IgD-negative memory B cell (primary cell): ENCODE results near the gene KRTAP4-8. TPM values are rescaled to one million over a fixed set of nuclear protein-coding genes. Genes with fewer than 3 reads are reported as not detected.
"Not testable (repeated sequence)": the region's sequence is repeated elsewhere in the genome, so short reads cannot be mapped to it uniquely, and the experiment has no call there.

Source experiments
- H3K27ac Mint-ChIP-seq, 3 donors: one replicate each; pipeline ENCODE4 v1.8.0; 2020 to 2022; ENCODE audit warnings: mild to moderate bottlenecking in 3 of 3, mixed read lengths in 3 of 3, moderate library complexity in 1 of 3
- H3K27me3 Mint-ChIP-seq: one replicate; pipeline ENCODE4 v1.8.0; 2021; ENCODE audit warnings: mixed read lengths
- H3K36me3 Mint-ChIP-seq: one replicate; pipeline ENCODE4 v1.8.0; 2020; ENCODE audit warnings: mild to moderate bottlenecking, mixed read lengths
- H3K4me1 Mint-ChIP-seq, 3 donors: one replicate each; pipeline ENCODE4 v1.8.0; 2020 to 2022; ENCODE audit warnings: mixed read lengths in 3 of 3, mild to moderate bottlenecking in 1 of 3
- H3K4me3 Mint-ChIP-seq, 4 donors: one replicate each; pipeline ENCODE4 v1.8.0; 2020 to 2022; ENCODE audit warnings: mild to moderate bottlenecking in 4 of 4, mixed read lengths in 4 of 4, moderate library complexity in 3 of 4
- H3K9me3 Mint-ChIP-seq, 3 donors: one replicate each; pipeline ENCODE4 v1.8.0; 2020 to 2021; ENCODE audit warnings: mixed read lengths in 3 of 3, mild to moderate bottlenecking in 1 of 3
- polyA plus RNA-seq: library from polyadenylated mRNA; unstranded; fragments of 300-500 nt; fragmentation: Illumina TruSeq; gene quantifications from one replicate; pipeline ENCODE4 v1.2.3, GENCODE V29; 2021

The KRTAP4-8 gene
- polyA plus RNA-seq, 1 donor from 2014 or later, result not detected

DNA sequence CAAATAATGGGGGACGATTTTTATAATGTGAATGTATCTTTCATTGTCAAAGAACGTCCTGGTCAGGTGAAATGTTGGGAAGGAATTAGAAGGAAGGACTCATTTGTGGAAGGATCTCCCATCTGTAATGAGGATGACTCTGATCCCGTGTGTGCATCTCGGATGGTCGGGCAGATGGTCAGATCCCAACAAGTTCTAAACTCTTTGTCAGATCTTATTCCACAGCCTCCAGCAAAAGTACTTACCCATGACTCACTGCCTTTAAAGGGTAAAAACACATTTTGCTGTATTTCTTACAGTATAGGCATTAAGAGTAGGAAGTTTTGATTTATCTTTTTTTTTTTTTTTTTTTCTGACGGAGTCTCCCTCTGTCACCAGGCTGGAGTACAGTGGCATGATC is 539 bp upstream of the KRTAP4-8 start:
- H3K27ac Mint-ChIP-seq, result no peak overlapping the region
- H3K4me1 Mint-ChIP-seq, result peaks cover 0 to 10% (median 9%) of the 10 kb centered on the region in 3 donors
- no peaks in the 10 kb centered on the region for H3K9me3 Mint-ChIP-seq
- no peaks in the 10 kb centered on the region for H3K36me3 Mint-ChIP-seq
- peaks cover 23% of the 10 kb centered on the region for H3K27me3 Mint-ChIP-seq
- no peak overlapping the region for H3K4me3 Mint-ChIP-seq

DNA sequence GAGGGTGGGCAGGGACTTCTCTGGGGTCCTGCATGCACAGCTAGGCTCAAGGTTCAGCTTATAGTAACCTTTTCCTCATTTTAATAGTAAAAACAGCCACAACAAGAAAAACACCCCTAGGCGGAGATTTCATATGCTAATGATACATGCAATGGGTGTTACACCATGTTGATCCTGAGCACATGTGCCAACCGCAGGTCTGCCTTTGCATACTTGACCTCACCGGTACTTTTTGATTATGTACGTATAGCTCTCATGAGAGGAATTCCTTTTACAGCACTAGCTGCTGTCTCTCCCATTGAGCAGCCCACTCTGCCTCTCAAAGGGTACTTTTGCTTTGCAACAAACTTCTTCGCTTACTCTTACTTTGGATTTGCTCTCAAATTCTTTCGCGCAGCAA is 1.9 kb downstream of the KRTAP4-8 start:
- Mint-ChIP-seq H3K27me3 (peaks cover 23% of the 10 kb centered on the region), H3K9me3 (peaks cover 0 to 3% (median 0%) of the 10 kb centered on the region in 3 donors), H3K4me3 (no peak overlapping the region), H3K27ac (peak overlapping the region in 1 of 3 donors; percentile 29), H3K4me1 (peaks cover 0 to 10% (median 9%) of the 10 kb centered on the region in 3 donors), H3K36me3 (no peaks in the 10 kb centered on the region)

DNA sequence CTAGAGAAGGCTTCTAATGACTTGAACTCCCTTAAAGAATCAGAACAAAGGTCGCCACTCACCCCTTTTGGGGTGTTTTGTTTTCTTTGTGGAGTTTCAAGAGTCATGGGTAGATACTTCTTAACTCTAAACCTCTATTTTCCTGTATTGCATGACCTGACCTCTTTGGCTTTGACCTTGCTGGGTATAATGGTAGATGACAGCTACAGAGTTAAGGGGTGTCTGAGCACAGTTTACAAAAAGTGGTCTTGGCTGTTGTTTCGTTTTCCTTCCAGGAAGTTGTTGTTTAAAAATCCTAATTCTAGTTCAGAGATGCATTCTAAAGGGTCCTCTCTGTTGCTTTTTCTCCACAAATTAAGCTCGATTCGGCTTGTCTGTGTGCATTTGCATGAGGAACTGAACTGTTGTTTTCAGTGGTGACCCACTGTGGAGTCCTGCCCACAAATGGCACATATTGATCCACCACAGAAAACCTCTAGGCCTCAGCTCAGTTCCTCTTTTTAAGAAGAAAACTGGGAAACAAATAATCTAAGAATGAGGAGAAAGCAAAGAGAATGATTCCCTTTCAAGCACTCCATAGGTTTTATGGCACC is 9.1 kb downstream of the KRTAP4-8 start:
- H3K27ac Mint-ChIP-seq, H3K4me1 Mint-ChIP-seq, H3K36me3 Mint-ChIP-seq, H3K4me3 Mint-ChIP-seq, H3K9me3 Mint-ChIP-seq: not testable (repeated sequence)
- H3K27me3 Mint-ChIP-seq, result peaks cover 14% of the 10 kb centered on the region

DNA sequence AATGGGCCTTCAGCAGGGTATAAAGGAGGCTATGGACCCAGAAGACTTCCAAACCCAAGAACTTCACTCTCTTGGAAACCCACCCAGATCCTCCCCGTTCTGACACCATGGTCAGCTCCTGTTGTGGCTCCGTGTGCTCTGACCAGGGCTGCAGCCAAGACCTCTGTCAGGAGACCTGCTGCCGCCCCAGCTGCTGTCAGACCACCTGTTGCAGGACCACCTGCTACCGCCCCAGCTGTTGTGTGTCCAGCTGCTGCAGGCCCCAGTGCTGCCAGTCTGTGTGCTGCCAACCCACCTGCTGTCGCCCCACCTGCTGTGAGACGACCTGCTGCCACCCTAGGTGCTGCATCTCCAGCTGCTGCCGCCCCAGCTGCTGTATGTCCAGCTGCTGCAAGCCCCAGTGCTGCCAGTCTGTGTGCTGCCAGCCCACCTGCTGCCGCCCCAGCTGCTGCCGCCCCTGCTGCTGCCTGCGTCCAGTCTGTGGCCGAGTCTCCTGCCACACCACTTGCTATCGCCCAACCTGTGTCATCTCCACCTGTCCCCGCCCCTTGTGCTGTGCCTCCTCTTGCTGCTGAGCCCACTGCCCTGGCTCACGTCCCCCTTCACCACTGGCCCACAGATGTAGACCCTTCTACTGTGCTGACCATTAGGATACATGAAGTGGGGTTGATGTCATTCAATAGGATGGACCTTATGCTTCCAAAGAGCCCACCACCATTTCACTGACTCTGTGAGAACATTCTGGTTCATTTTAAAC is 13.7 kb downstream of the KRTAP4-8 start, which contains the start of gene KRTAP4-7:
TSS of gene KRTAP4-7 (plus strand) at position 51 of the 757 bp plus-strand sequence. CDS start at position 108, 57 bp downstream.
- peaks cover 16% of the 10 kb centered on the region for H3K27me3 Mint-ChIP-seq
- H3K36me3 Mint-ChIP-seq, H3K4me1 Mint-ChIP-seq, H3K9me3 Mint-ChIP-seq, H3K4me3 Mint-ChIP-seq: not testable (repeated sequence)
- peak within 1 kb of the TSS in 1 of 3 donors; percentile 6 for H3K27ac Mint-ChIP-seq

- H3K4me1 Mint-ChIP-seq, H3K9me3 Mint-ChIP-seq, H3K36me3 Mint-ChIP-seq, H3K27ac Mint-ChIP-seq, H3K4me3 Mint-ChIP-seq: not testable (repeated sequence)
- peaks cover 17% of the 10 kb centered on the region for H3K27me3 Mint-ChIP-seq
Observed at GRCh38 chr17:41083427-41083826, 14.5 kb downstream of the KRTAP4-8 start.

- H3K9me3 Mint-ChIP-seq, result peaks cover 0 to 5% (median 0%) of the 10 kb centered on the region in 3 donors
- no peak overlapping the region for H3K4me3 Mint-ChIP-seq
- no peaks in the 10 kb centered on the region for H3K4me1 Mint-ChIP-seq
- no peak overlapping the region for H3K27ac Mint-ChIP-seq
- peaks cover 16% of the 10 kb centered on the region for H3K27me3 Mint-ChIP-seq
- H3K36me3 Mint-ChIP-seq, result no peaks in the 10 kb centered on the region
Observed at GRCh38 chr17:41082626-41083025, 15.3 kb downstream of the KRTAP4-8 start.

GRCh38 chr17:41076788-41077187 is 21.2 kb downstream of the KRTAP4-8 start:
- Mint-ChIP-seq H3K27ac (no peak overlapping the region), H3K4me3 (no peak overlapping the region)

DNA sequence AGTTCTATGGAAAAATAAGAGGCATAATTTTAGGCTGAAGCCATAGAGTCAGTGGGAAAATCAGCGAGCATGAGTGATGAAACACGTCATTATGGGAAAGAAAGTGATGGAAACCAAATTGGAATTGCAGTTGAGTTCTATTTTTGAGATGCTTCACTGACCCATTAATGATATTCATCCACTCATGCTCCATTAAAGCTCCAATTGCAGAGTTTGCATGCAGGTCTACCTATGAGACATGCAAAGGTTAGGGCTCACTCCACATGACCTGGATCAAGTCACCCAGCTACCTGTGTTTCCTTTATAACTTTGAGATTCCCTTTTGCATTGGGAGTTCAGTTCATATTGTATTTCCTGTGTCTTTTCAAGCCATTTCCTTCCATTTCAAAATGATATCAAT is 24.3 kb downstream of the KRTAP4-8 start:
- H3K36me3 Mint-ChIP-seq, result no peaks in the 10 kb centered on the region
- H3K9me3 Mint-ChIP-seq, result peaks cover 0 to 5% (median 2%) of the 10 kb centered on the region in 3 donors
- no peak overlapping the region for H3K27ac Mint-ChIP-seq
- H3K4me3 Mint-ChIP-seq, result no peak overlapping the region
- no peaks in the 10 kb centered on the region for H3K4me1 Mint-ChIP-seq
- peaks cover 5% of the 10 kb centered on the region for H3K27me3 Mint-ChIP-seq

More at GRCh38 chr17:41076788-41077187, 21.2 kb downstream of the KRTAP4-8 start:
- Mint-ChIP-seq H3K27me3 (peaks cover 9% of the 10 kb centered on the region), H3K4me1 (no peaks in the 10 kb centered on the region), H3K9me3 (peaks cover 0 to 5% (median 0%) of the 10 kb centered on the region in 3 donors), H3K36me3 (no peaks in the 10 kb centered on the region)

DNA sequence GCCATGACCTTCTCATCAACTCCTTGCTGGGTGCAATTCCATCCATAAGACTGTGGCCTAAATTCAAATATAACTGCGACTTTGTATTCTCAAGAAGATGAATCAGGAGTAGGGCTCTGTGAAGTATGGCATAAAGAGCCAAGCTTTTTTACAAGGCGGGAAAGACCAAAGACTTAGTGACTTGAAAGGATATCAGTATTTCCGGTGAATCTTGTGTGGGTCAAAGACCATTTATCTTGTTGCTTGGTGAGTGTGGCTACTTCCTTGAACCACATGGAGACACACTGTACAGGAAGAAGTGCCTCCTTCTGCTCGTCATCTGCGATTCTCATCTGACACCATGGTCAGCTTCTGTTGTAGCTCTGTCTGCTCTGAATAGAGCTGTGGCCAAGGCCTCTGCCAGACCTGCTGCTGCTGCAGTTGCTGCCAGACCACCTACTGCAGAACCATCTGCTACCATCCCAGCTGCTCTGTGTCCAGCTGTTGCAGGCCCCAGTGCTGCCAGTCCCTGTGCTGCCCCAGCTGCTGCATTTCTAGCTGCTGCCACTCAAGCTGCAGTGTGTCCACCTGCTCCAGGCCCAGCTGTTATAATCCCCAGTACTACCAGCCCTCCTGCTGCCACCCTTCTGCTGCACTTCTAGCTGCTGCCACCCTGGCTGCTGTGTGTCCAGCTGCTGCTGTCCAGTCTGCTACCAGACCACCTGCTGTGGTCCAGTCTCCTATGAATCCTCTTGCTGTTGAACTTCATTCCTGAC is 26.2 kb downstream of the KRTAP4-8 start:
- peaks cover 0 to 5% (median 2%) of the 10 kb centered on the region in 3 donors for H3K9me3 Mint-ChIP-seq
- no peaks in the 10 kb centered on the region for H3K4me1 Mint-ChIP-seq
- H3K4me3 Mint-ChIP-seq, result peak overlapping the region in 1 of 4 donors; percentile 40
- no peaks in the 10 kb centered on the region for H3K36me3 Mint-ChIP-seq
- H3K27me3 Mint-ChIP-seq, result peaks cover 5% of the 10 kb centered on the region
- no peak overlapping the region for H3K27ac Mint-ChIP-seq

DNA sequence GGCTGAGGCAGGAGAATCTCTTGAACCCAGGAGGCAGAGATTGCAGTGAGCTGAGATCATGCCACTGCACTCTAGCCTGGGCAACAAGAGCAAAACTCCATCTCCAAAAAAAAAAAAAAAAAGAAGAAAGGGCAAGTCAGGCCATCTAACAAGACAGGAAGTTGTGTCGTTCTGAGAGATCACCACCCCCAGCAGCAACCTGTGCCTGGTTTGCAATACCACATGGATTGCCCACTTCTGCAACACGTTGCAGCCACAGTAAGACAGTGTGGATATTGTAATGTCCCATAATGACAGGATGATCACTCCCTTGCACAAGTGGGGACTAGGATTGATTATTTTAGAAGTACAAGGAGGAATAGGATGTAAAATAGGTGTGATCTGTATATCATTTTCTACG is 28.9 kb downstream of the KRTAP4-8 start:
- no peak overlapping the region for H3K4me3 Mint-ChIP-seq
- H3K36me3 Mint-ChIP-seq, result no peaks in the 10 kb centered on the region
- H3K27ac Mint-ChIP-seq, result no peak overlapping the region
- H3K4me1 Mint-ChIP-seq, result no peaks in the 10 kb centered on the region
- peaks cover 0 to 2% (median 0%) of the 10 kb centered on the region in 3 donors for H3K9me3 Mint-ChIP-seq
- no peaks in the 10 kb centered on the region for H3K27me3 Mint-ChIP-seq

DNA sequence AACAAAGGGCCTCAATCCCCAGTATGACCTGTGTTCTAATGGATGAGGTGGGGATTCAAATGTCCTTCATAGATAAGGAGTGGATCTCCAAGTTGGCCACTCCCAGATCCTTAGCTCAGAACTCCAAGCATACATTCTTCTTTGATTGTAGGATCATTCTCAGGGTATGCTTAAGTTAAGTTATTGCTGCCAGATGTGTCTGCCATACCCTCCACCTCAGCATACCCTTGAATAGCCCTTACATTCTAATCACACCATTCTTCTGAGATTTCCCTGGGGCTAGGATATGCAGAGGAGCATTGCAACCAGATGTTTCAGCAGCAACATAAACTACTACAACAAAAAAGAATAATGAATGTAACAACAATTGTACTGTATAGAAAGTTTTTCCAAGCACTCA is 30.7 kb downstream of the KRTAP4-8 start:
- Mint-ChIP-seq H3K36me3 (no peaks in the 10 kb centered on the region), H3K4me3 (no peak overlapping the region), H3K27me3 (no peaks in the 10 kb centered on the region), H3K4me1 (no peaks in the 10 kb centered on the region), H3K9me3 (peaks cover 0 to 2% (median 0%) of the 10 kb centered on the region in 3 donors), H3K27ac (no peak overlapping the region)

DNA sequence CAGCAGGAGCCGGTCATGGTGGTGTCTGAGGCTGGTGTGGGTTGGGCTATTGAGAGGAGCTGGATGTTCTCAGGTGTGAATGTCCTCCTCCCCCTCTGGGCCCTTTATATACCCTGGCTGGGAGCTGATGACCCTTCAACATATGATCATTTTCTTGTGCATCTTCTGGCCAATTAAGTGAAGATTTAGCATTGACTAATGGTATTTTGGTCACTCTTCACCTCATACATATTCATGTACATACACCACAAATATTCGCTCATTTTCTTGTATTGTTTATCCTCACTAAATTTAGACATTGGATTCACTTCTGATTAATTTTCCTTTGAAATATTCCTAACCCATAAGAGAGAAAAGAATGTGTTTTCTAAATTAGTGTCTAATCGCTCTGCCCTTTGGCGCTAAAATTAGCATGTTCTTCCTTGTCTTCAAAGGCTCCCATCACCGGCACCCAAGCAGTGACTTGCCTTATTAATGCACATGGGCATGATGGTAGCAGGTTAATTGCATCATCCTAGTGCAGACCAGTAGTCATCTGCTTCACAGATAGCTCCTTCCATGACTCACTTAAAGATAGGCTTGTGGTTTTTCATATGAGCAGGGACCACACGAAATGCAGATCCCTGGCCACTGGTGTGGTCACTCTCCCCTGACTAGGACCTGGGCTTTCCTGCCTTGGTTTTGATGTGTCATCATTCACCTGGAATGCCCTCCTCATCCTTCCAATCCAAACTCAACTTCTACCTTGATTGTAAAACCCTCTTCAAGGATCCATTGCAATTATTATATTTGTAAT is 31.9 kb downstream of the KRTAP4-8 start, which contains the start of gene KRTAP2-4:
TSS of gene KRTAP2-4 (minus strand) at position 51 of the 796 bp plus-strand sequence. CDS start at position 17, 34 bp downstream.
- Mint-ChIP-seq H3K4me1 (no peaks in the 10 kb centered on the region), H3K4me3 (no peak within 1 kb of the TSS), H3K27me3 (peaks cover 7% of the 10 kb centered on the region), H3K36me3 (no peaks in the 10 kb centered on the region), H3K9me3 (no peaks in the 10 kb centered on the region), H3K27ac (peak within 1 kb of the TSS in 1 of 3 donors; percentile 47)

- H3K27ac Mint-ChIP-seq, H3K27me3 Mint-ChIP-seq, H3K9me3 Mint-ChIP-seq, H3K4me3 Mint-ChIP-seq, H3K4me1 Mint-ChIP-seq, H3K36me3 Mint-ChIP-seq: not testable (repeated sequence)
Observed at GRCh38 chr17:41065016-41065689, 32.8 kb downstream of the KRTAP4-8 start.

DNA sequence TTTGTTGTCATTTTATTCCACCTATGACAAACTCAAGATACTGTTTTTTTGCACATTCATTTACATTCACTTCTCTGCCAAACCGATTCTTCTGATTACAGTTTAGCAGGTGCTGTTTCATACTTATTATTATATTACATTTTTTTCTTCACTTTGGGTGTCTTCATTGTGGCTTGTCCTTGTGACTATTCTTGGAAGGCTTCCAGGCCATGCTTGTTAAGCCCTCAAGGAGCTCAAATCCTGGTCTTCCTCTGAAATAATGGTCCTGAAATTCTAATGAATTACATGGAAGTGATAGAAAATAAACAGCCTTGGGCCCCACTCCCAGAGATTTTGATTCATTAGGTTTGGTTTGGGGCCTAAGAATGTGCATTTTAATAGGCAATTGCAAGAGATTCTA is 33.6 kb downstream of the KRTAP4-8 start:
- Mint-ChIP-seq H3K9me3 (no peaks in the 10 kb centered on the region), H3K36me3 (no peaks in the 10 kb centered on the region), H3K4me3 (no peak overlapping the region), H3K27me3 (peaks cover 12% of the 10 kb centered on the region), H3K4me1 (no peaks in the 10 kb centered on the region), H3K27ac (no peak overlapping the region)
